ENCODE results near the gene FREY1.

FREY1 gene

GRCh38 chr11:45881708-45882368, 25.2 kb downstream of the FREY1 start:
- no peak overlapping the region for H3K4me3 ChIP-seq (replicated peaks; ENCODE audit: insufficient read depth, low read length)
- no peak overlapping the region for H3K27ac ChIP-seq (replicated peaks)
- TF ChIP-seq GABPA (IDR thresholded peaks at IDR 0.05; ENCODE audit: low read depth) (no peak), POLR2AphosphoS5 (IDR thresholded peaks at IDR 0.05; ENCODE audit: low read depth) (no peak), CTCF (IDR thresholded peaks at IDR 0.05; ENCODE audit: insufficient read depth, low read length) (no peak), SPI1 (IDR thresholded peaks at IDR 0.05; ENCODE audit: borderline replicate concordance, low read depth) (no peak)
- TF ChIP-seq, protein P1, sequence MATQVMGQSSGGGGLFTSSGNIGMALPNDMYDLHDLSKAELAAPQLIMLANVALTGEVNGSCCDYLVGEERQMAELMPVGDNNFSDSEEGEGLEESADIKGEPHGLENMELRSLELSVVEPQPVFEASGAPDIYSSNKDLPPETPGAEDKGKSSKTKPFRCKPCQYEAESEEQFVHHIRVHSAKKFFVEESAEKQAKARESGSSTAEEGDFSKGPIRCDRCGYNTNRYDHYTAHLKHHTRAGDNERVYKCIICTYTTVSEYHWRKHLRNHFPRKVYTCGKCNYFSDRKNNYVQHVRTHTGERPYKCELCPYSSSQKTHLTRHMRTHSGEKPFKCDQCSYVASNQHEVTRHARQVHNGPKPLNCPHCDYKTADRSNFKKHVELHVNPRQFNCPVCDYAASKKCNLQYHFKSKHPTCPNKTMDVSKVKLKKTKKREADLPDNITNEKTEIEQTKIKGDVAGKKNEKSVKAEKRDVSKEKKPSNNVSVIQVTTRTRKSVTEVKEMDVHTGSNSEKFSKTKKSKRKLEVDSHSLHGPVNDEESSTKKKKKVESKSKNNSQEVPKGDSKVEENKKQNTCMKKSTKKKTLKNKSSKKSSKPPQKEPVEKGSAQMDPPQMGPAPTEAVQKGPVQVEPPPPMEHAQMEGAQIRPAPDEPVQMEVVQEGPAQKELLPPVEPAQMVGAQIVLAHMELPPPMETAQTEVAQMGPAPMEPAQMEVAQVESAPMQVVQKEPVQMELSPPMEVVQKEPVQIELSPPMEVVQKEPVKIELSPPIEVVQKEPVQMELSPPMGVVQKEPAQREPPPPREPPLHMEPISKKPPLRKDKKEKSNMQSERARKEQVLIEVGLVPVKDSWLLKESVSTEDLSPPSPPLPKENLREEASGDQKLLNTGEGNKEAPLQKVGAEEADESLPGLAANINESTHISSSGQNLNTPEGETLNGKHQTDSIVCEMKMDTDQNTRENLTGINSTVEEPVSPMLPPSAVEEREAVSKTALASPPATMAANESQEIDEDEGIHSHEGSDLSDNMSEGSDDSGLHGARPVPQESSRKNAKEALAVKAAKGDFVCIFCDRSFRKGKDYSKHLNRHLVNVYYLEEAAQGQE (IDR thresholded peaks at IDR 0.05; ENCODE audit: insufficient replicate concordance, low read depth) = no peak
- no peak for DNase-seq (ENCODE audit: low read depth in 1 of 2, low spot score in 1 of 2)
- no peaks in the 10 kb centered on the region for H3K27me3 ChIP-seq (ENCODE audit: insufficient read depth, poor library complexity, severe bottlenecking)

DNA sequence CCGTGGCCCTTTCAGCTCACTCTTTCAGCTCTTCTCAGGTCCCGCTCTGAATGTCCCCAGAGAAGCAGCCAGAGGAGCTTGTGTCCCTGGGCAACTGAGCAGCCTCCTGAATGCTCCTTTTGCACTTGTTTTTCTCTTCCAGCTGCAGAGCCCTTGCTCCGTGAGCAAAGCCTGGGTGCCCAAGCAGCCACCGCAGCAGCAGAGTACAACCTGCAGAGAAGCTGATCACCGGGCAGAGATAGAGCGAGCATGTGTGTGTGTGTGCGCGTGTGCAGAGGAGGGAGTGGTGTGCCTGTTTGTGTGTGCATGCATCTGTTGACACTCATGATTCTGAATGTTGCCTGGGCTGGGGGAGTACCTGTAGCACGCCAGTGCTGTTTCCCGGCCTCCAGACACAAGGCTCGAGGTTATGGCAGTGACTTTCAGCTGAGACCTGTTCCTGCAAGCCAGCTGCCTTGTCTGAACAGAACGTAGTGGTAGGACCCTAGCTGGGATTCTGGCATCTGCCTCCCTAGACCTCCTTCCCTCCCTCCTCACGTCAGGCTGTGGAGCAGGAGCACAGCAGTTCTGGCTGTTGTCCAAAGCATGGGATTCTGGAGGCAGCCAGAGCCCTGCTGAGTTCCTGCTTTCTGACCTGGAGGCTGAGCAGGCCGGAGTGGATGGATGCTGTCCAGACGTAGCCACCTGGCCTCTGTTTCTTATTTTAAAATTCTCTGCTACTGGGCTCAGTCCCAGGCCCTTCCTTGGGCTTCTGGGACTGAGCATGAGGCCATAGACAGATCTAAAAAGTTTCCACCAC, 26.1 kb downstream of the FREY1 start:
- H3K27me3 ChIP-seq (ENCODE audit: insufficient read depth, poor library complexity, severe bottlenecking) = no peaks in the 10 kb centered on the region
- no peak overlapping the region for H3K4me3 ChIP-seq (replicated peaks; ENCODE audit: insufficient read depth, low read length)
- no peak for TF ChIP-seq POLR2AphosphoS5 (IDR thresholded peaks at IDR 0.05; ENCODE audit: low read depth)
- TF ChIP-seq SPI1 (IDR thresholded peaks at IDR 0.05; ENCODE audit: borderline replicate concordance, low read depth) = no peak
- TF ChIP-seq CTCF (IDR thresholded peaks at IDR 0.05; ENCODE audit: insufficient read depth, low read length) = no peak
- TF ChIP-seq, protein P1 (IDR thresholded peaks at IDR 0.05; ENCODE audit: insufficient replicate concordance, low read depth) = no peak
- no peak for TF ChIP-seq GABPA (IDR thresholded peaks at IDR 0.05; ENCODE audit: low read depth)
- no peak overlapping the region for H3K27ac ChIP-seq (replicated peaks)
- DNase-seq (ENCODE audit: low read depth in 1 of 2, low spot score in 1 of 2) = no peak

DNA sequence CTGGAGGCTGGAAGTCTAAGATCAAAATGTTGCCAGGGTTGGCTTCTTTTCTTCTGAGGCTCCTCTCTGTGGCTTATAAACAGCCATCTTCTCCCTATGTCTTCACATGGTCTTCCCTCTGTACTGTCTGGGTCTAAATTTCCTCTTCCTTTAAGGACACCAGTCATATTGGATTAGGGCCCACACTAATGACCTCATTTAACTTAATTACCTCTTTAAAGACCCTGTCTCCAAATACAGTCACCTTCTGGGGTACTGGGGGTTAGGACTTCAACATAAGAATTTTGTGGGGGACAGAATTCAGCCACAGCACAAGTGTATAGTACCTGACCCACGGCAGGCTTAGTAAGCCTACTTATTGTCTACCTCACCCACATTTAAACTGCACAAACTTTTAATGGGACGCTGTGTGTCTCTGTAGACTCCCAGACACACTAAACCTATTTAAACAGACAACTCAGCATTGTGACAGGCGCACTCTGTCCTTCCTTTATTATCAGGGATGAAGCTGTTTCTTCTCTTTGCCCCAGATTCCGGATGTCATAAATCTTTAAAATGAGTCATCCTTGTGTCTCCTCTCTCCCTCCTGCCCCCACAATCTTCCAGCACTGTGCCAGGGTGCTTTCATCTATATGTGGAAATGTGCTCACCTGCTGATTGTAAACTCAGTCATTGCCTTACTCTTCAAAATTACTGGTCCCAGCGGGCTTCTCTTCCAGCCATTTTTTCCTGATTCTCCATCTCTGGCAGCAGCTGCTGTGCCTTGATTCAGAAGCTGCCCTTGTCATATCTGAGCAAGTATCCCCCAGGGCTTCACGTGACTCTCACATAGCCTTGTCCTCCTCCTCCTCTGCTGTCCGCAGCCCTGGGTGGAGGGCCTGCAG, 27.0 kb downstream of the FREY1 start:
- no peak for DNase-seq (ENCODE audit: low read depth in 1 of 2, low spot score in 1 of 2)
- Histone ChIP-seq H3K4me3 (replicated peaks; ENCODE audit: insufficient read depth, low read length) (no peak overlapping the region), H3K27ac (replicated peaks) (no peak overlapping the region), H3K27me3 (ENCODE audit: insufficient read depth, poor library complexity, severe bottlenecking) (no peaks in the 10 kb centered on the region)
- TF ChIP-seq, protein P1 (IDR thresholded peaks at IDR 0.05; ENCODE audit: insufficient replicate concordance, low read depth) = no peak
- TF ChIP-seq POLR2AphosphoS5 (IDR thresholded peaks at IDR 0.05; ENCODE audit: low read depth) = no peak
- TF ChIP-seq GABPA (IDR thresholded peaks at IDR 0.05; ENCODE audit: low read depth) = no peak
- no peak for TF ChIP-seq SPI1 (IDR thresholded peaks at IDR 0.05; ENCODE audit: borderline replicate concordance, low read depth)
- TF ChIP-seq CTCF (IDR thresholded peaks at IDR 0.05; ENCODE audit: insufficient read depth, low read length) = no peak
